Measurements from ENCODE around the gene CLEC5A.
A peak's percentile ranks its signal among the peaks of the same experiment; 100 is the strongest.

Gene CLEC5A

GRCh38 chr7:141946796-141947195 lies at the start of gene CLEC5A:
Gene CLEC5A, minus strand, starts transcription at chr7:141946974. Its CDS starts 682 bp downstream, at chr7:141946292.
- no peak for DNase-seq (ENCODE audit: low read depth)
- no peak for TF ChIP-seq MYC (IDR thresholded peaks at IDR 0.05; ENCODE audit: low read depth, low read length)
- no peak for TF ChIP-seq CTCF (IDR thresholded peaks at IDR 0.05; ENCODE audit: low read depth, low read length)
- TF ChIP-seq MAX (IDR thresholded peaks at IDR 0.05; ENCODE audit: low read depth, low read length), result no peak
- TF ChIP-seq POLR2A (IDR thresholded peaks at IDR 0.05; ENCODE audit: extremely low read depth, insufficient read length), result no peak
- H3K4me3 ChIP-seq (ENCODE audit: low read depth, low read length), result no peak within 1 kb of the TSS

- no peak for DNase-seq (ENCODE audit: low read depth)
- no peak for TF ChIP-seq CTCF (IDR thresholded peaks at IDR 0.05; ENCODE audit: low read depth, low read length)
- no peak for TF ChIP-seq MAX (IDR thresholded peaks at IDR 0.05; ENCODE audit: low read depth, low read length)
- no peak for TF ChIP-seq MYC (IDR thresholded peaks at IDR 0.05; ENCODE audit: low read depth, low read length)
- no peak for TF ChIP-seq POLR2A (IDR thresholded peaks at IDR 0.05; ENCODE audit: extremely low read depth, insufficient read length)
- H3K4me3 ChIP-seq (ENCODE audit: low read depth, low read length), result no peak overlapping the region
Measured at GRCh38 chr7:141993354-141993753, 46.6 kb upstream of the CLEC5A start.

GRCh38 chr7:141992688-141993087 lies 45.9 kb upstream of the CLEC5A start:
- TF ChIP-seq MYC (IDR thresholded peaks at IDR 0.05; ENCODE audit: low read depth, low read length) (no peak), MAX (IDR thresholded peaks at IDR 0.05; ENCODE audit: low read depth, low read length) (no peak), CTCF (IDR thresholded peaks at IDR 0.05; ENCODE audit: low read depth, low read length) (no peak), POLR2A (IDR thresholded peaks at IDR 0.05; ENCODE audit: extremely low read depth, insufficient read length) (no peak)
- no peak for DNase-seq (ENCODE audit: low read depth)
- H3K4me3 ChIP-seq (ENCODE audit: low read depth, low read length), result no peak overlapping the region

- no peak for TF ChIP-seq POLR2A (IDR thresholded peaks at IDR 0.05; ENCODE audit: extremely low read depth, insufficient read length)
- TF ChIP-seq MAX (IDR thresholded peaks at IDR 0.05; ENCODE audit: low read depth, low read length), result no peak
- TF ChIP-seq MYC (IDR thresholded peaks at IDR 0.05; ENCODE audit: low read depth, low read length), result no peak
- TF ChIP-seq CTCF (IDR thresholded peaks at IDR 0.05; ENCODE audit: low read depth, low read length), result no peak
- DNase-seq (ENCODE audit: low read depth), result peak; percentile 78
- no peak overlapping the region for H3K4me3 ChIP-seq (ENCODE audit: low read depth, low read length)
Measured at GRCh38 chr7:141992156-141992555, 45.4 kb upstream of the CLEC5A start.

- no peak overlapping the region for H3K4me3 ChIP-seq (ENCODE audit: low read depth, low read length)
- TF ChIP-seq CTCF (IDR thresholded peaks at IDR 0.05; ENCODE audit: low read depth, low read length) (no peak), MYC (IDR thresholded peaks at IDR 0.05; ENCODE audit: low read depth, low read length) (no peak), MAX (IDR thresholded peaks at IDR 0.05; ENCODE audit: low read depth, low read length) (no peak), POLR2A (IDR thresholded peaks at IDR 0.05; ENCODE audit: extremely low read depth, insufficient read length) (no peak)
- peak; percentile 72 for DNase-seq (ENCODE audit: low read depth)
Measured at GRCh38 chr7:141991140-141991539, 44.4 kb upstream of the CLEC5A start.

Data from NB4 (cell line).